ENCODE results near the gene DOCK9. TPM values are rescaled to one million over a fixed set of nuclear protein-coding genes. Genes with fewer than 3 reads are reported as not detected.

Gene DOCK9
- total RNA-seq, 1 experiment from 2014 or later, result 100 TPM

GRCh38 chr13:98975822-98976261 lies 2.0 kb downstream of the DOCK9 start:
- DNase-seq (ENCODE audit: low read depth), result no peak

DNA sequence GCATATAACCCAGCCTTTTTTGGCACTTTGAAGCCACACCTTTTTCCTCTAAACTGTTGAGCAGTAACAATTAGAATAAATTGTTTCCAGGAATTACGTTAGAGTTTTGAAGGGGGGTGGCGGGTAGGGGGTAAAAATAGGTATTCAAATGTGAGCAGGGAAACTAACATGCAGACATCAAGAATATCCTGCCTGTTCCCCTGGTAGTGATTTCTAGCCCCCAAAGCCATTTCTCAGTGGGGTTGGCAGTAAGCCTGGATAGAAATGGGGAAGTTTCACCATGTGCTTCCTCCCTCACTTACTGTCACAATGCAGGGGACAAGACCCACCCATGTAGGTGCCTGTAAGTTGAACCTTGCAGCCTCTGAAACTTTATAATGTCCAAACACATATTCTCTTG lies 3.8 kb downstream of the DOCK9 start:
- no peak for DNase-seq (ENCODE audit: low read depth)

DNA sequence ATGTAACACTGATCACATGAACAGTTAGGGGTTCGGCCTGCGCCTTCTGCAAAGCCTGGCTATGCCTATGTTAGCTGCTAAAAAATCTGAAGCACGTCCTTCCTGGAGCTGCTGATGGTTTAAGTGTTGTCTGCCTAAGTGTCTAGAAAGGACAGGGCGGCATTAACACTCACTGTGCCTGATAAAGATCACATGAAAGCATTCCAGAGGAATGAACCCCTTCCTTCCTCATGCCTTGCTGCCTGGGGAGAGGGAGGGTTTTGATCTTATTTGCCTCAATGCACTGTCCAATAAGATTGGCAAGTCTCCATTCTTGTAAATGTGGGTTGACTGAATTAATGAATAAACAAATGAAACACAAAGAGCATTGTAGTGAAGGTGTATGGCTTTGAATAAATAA lies 5.2 kb downstream of the DOCK9 start:
- no peak for DNase-seq (ENCODE audit: low read depth)

- DNase-seq (ENCODE audit: low read depth), result no peak
These were observed 5.8 kb downstream of the DOCK9 start for GRCh38 chr13:98972059-98972458.

- no peak for DNase-seq (ENCODE audit: low read depth)
These were observed 7.5 kb downstream of the DOCK9 start for GRCh38 chr13:98970330-98970729.

- DNase-seq (ENCODE audit: low read depth), result no peak
These were observed 10.4 kb downstream of the DOCK9 start for GRCh38 chr13:98967491-98967890.

- DNase-seq (ENCODE audit: low read depth), result no peak
These were observed 11.8 kb downstream of the DOCK9 start for GRCh38 chr13:98966019-98966418.

DNA sequence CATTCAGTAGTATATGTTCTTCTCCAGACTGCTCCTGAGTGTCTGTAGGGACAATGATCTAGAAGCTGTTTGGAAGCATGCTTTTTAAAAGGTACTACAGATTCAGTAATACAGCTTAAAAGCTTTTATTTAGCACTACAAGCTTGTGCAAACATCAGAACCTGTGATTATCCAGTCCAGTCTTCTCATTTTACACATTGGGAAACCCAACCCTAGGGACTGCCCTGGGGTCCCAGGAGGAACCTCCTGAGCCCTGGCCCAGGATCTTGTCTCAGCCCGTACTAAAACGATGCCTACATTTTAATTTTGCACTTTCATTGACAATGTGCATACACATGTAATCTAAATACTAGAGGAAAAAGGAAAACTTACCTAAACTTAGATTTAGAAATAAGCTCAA lies 12.5 kb downstream of the DOCK9 start:
- no peak for DNase-seq (ENCODE audit: low read depth)

GRCh38 chr13:98963917-98964316 lies 13.9 kb downstream of the DOCK9 start:
- DNase-seq (ENCODE audit: low read depth), result no peak

GRCh38 chr13:98962901-98963590 lies 14.8 kb downstream of the DOCK9 start:
- DNase-seq (ENCODE audit: low read depth), result no peak

DNA sequence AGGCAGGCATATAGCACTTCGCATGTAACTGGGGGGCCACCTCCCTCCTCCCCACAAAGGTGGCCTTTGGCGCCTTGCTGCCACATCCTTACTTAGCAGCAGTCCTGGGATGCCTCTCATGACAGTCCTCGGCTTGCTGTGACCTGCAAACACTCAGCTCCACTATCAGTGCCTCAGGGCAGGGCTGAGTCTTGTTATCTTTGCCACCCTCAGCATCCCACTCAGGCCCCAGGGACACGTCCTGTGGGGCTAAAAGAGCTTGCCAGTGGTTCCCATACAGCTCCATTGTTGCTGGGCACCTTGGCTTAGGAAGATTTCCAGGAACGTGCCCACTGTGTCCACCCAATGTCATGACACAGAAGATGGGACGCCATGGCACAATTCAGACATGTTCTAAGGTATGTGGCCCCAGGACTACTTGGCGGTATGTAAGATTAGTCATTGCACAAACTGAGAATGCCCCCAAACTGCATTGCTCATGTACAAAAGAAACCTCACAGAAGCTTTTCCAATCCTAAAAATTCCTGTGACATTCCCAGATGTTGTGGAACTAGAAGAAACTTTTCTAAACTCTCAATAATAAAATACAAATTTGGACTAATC lies 16.3 kb downstream of the DOCK9 start:
- DNase-seq (ENCODE audit: low read depth), result no peak

- DNase-seq (ENCODE audit: low read depth), result no peak
These were observed 17.0 kb downstream of the DOCK9 start for GRCh38 chr13:98960606-98961502.

DNA sequence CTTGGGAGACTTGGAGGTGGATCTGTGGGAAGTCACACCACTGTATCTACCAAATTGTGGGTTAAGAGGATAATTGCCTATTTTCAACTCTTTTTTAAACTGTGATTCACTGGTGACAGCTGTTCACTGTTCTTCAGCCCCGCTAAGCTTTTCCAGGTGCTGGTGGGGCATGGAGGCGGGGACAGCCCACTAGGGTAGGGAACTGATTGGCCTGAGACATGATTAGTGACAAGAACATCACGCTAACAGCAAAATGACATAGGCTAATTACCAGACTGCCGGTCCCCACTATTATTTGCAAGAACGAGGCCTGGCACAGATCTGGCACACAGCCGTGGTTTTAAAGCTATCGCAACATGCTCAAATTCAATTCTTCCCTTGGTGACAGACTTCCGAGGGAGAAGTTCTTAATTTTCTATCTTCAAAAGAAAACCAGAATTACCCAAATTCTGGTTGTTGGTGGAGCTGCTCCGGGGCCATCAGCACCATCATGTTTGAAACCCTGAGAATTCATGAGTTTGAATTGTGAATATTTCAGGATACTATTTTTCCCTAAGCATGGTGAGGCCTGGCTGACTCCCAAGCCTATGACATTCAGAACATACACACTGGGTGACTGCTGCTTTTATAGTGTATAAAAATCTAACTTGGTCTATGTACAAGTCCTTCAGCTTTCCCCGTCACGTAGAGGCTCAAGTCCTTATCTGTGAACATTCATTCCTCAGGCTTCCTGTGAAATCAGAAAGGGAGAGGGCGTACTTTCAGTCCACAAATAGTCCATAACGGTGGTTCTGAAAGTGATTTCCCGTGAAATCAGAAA lies 17.9 kb downstream of the DOCK9 start:
- peak; percentile 94 for DNase-seq (ENCODE audit: low read depth)

GRCh38 chr13:98959291-98959690 lies 18.6 kb downstream of the DOCK9 start:
- peak; percentile 75 for DNase-seq (ENCODE audit: low read depth)

DNA sequence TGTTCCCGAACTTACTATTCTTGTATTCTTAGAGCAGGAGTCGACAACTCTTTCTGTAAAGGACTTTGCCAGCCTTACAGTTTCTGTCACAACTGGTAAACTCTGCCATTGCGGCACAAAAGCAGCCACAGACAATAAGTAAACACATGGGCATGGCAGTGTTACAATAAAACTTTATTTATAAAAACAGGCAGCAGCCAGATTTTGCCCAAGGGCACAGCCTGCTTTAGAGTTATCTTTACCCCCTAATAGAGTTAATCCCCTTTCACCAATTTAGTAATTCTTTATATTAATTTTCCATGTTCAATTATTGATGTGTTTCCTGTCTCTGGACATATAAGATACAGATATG lies 19.4 kb downstream of the DOCK9 start:
- no peak for DNase-seq (ENCODE audit: low read depth)

DNA sequence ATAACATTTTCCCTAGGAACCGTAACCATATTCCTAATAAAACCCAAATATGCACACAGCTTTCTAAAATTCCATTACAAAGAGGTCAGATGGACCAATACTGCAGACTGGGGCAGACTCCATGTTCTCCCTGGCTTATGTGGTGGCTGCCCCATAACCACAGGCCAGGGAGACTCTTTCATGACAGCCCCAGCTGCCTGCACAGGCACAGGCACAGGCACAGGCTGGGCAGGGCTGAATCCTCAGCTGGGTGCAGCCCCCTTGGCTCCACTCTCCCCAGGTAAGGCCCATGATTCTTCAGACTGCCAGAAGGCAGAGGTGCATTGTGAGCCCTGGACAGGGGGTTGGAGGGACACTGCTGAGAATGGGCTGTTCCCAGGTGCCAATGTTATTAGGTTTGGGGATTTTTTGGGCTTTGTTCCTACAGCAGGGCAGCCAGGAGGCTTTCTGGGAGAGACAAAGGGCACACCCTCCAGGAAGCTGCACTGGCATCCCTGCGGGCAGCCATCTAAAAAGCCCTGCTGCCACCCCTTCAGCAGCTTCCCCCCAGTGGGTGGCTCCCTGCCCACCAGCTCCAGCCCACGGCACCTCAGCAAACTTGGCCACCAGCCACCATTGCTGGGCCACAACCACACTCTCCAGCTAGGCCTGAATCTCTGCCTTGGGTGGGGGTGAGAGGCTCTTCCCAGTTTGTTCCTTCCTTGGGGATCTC lies 20.0 kb downstream of the DOCK9 start:
- peak; percentile 77 for DNase-seq (ENCODE audit: low read depth)

DNA sequence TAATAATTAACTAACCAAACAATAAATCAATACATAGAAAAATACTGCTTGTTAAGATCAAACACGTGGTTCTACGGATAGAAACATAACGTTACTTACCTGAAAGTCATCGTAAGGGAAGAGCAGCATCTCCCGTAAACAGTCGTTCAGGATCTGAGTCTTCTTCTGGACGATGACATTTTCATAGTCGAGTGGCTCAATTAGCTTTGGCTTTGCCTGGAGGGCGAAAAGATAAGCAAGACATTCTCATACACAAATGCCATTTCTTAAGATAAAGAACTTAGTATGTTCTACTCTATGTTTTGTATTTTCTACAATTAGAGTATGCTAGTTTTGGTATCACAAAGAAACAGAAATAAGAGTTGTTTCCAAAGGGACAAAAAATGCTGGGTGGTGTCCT lies 22.5 kb downstream of the DOCK9 start:
- no peak for DNase-seq (ENCODE audit: low read depth)

- no peak for DNase-seq (ENCODE audit: low read depth)
These were observed 23.6 kb downstream of the DOCK9 start for GRCh38 chr13:98954313-98954712.

DNA sequence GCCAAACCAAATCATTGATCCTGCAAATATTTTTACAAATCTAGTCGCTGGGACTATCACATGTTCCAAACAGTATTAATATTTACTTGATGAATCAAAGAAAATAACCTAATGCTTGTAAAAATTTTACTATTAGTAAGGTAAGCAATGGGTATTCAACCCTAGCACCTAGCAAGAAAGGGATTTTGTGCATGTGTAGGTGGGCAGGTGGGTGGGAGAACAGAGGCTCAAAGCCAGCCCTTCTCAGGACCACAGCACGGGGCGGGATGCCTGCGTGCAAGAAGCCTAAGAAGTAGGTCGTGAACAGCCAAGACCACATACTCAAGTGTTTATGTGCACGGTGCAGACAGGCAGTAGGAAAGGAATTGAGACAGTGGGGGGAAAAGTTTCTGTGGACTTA lies 26.6 kb downstream of the DOCK9 start:
- DNase-seq (ENCODE audit: low read depth), result no peak

GRCh38 chr13:98950705-98951104 lies 27.2 kb downstream of the DOCK9 start:
- DNase-seq (ENCODE audit: low read depth), result no peak

- DNase-seq (ENCODE audit: low read depth), result no peak
These were observed 29.9 kb downstream of the DOCK9 start for GRCh38 chr13:98947925-98948324.
